ENCODE results near the gene AAGAB. TPM values are rescaled to one million over a fixed set of nuclear protein-coding genes. Genes with fewer than 3 reads are reported as not detected.

Gene AAGAB
- total RNA-seq, 1 donor from 2014 or later: 48.2 TPM

DNA sequence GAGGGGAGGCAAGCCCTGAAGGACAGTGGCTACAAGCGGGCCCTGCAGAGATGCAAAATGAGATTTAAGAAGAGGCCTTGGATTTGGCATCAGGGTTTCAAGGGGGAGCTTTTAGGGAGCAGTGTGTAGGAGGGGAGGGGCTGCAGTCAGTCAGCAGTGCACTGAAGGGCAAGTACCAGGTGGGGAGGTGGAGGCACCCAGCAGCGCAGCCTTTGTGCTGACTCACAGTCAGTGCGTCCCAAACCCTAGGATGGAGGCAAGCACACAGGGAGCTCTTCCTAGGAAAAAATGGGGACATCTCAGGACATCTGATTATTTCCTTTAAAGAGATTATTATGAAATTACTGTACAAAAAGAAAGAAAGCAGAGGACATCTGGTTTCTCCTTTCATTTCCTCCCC, 80.0 kb downstream of the AAGAB start:
- Histone ChIP-seq H3K36me3 (ENCODE audit: control insufficient read depth, insufficient read depth, low read length) (no peaks in the 10 kb centered on the region), H3K27me3 (ENCODE audit: control insufficient read depth, insufficient read depth, low read length) (no peaks in the 10 kb centered on the region), H3K4me3 (ENCODE audit: low read depth, low read length) (no peak overlapping the region)
- no peak for DNase-seq (ENCODE audit: low read depth)
- TF ChIP-seq, protein P1, sequence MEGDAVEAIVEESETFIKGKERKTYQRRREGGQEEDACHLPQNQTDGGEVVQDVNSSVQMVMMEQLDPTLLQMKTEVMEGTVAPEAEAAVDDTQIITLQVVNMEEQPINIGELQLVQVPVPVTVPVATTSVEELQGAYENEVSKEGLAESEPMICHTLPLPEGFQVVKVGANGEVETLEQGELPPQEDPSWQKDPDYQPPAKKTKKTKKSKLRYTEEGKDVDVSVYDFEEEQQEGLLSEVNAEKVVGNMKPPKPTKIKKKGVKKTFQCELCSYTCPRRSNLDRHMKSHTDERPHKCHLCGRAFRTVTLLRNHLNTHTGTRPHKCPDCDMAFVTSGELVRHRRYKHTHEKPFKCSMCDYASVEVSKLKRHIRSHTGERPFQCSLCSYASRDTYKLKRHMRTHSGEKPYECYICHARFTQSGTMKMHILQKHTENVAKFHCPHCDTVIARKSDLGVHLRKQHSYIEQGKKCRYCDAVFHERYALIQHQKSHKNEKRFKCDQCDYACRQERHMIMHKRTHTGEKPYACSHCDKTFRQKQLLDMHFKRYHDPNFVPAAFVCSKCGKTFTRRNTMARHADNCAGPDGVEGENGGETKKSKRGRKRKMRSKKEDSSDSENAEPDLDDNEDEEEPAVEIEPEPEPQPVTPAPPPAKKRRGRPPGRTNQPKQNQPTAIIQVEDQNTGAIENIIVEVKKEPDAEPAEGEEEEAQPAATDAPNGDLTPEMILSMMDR (IDR thresholded peaks at IDR 0.05; ENCODE audit: insufficient read depth, low read length, poor library complexity, severe bottlenecking): no peak

DNA sequence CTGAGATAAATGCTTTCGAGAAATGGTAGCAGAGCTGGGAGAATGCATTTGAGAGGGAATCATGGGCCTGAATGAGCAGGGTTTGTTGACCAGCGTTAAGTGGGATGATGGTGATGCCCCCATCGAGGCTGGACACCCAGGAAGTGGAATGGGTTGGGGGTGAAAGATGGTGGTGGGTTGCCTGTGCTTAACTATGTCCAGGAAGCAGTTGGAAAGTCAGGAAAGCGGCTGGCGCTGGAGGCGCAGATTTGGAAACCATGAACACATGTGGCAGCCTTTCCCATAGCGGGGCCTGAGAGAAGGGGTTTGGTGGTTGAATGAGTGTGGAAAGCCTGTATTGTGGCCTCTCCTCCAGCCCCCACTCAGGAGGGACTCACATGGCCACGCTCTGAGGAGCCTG, 80.7 kb downstream of the AAGAB start:
- Histone ChIP-seq H3K36me3 (ENCODE audit: control insufficient read depth, insufficient read depth, low read length) (no peaks in the 10 kb centered on the region), H3K4me3 (ENCODE audit: low read depth, low read length) (no peak overlapping the region), H3K27me3 (ENCODE audit: control insufficient read depth, insufficient read depth, low read length) (no peaks in the 10 kb centered on the region)
- TF ChIP-seq, protein P1 (IDR thresholded peaks at IDR 0.05; ENCODE audit: insufficient read depth, low read length, poor library complexity, severe bottlenecking): no peak
- DNase-seq (ENCODE audit: low read depth): no peak

DNA sequence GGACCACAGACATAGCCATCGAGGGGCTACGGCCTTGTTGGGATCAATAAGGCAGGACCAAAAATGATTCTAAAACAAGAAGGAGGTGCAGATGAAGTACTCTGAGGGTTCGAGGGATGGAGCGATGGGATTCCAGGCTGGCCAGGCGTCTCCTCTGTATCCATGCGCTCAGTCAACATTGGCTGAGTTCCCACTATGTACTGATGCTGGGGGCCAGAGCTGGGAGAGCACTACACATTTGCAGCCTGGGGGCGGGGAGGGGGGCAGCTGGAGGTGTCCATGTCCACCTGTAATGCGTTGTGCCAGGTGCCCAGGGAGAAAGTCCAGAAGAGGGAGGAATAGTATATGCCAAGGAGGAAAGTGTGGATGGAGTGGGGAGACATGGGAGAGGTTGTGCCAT, 81.5 kb downstream of the AAGAB start:
- Histone ChIP-seq H3K4me3 (ENCODE audit: low read depth, low read length) (no peak overlapping the region), H3K27me3 (ENCODE audit: control insufficient read depth, insufficient read depth, low read length) (no peaks in the 10 kb centered on the region), H3K36me3 (ENCODE audit: control insufficient read depth, insufficient read depth, low read length) (no peaks in the 10 kb centered on the region)
- TF ChIP-seq, protein P1 (IDR thresholded peaks at IDR 0.05; ENCODE audit: insufficient read depth, low read length, poor library complexity, severe bottlenecking): no peak
- DNase-seq (ENCODE audit: low read depth): no peak

DNA sequence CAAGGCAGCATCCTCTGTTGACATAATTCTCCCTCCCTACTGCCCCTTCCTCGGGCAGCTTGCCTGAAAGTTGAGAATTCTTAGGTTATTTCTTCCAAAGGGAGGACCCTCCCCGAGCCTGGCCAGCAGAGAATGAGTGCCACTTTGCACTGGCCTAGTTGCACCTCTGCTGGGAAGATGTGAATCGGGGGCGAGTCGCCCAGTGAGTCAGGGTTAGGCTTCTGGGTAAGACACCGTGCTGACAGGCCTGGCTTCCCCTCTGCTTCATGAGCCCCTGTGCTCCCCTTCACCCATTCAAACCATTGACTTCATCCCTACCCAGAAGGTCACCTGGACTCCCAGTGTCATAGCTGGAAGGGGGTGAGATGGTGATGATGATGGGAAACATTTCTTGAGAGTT, 82.3 kb downstream of the AAGAB start:
- Histone ChIP-seq H3K27me3 (ENCODE audit: control insufficient read depth, insufficient read depth, low read length) (no peaks in the 10 kb centered on the region), H3K36me3 (ENCODE audit: control insufficient read depth, insufficient read depth, low read length) (no peaks in the 10 kb centered on the region), H3K4me3 (ENCODE audit: low read depth, low read length) (no peak overlapping the region)
- DNase-seq (ENCODE audit: low read depth): no peak
- TF ChIP-seq, protein P1 (IDR thresholded peaks at IDR 0.05; ENCODE audit: insufficient read depth, low read length, poor library complexity, severe bottlenecking): no peak

DNA sequence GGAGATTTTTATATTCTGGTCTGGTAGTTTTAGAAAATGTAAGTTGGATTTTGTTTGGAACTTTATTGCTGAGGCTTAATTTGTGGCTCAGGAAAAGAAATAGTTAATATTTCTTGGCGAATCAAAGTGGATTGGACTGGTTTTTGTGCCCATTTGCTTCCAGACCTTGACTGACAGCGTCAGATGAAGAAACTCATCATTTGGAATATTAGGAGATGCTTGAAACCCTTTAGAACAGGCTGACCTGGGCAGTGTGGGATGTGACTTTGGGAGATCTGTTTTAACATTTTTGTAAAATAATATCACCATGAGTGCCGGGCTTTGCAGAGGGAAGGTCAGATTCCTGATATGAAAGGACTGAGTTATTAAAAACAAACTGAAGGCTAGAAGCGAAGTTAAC, 83.0 kb downstream of the AAGAB start:
- H3K36me3 ChIP-seq (ENCODE audit: control insufficient read depth, insufficient read depth, low read length): no peaks in the 10 kb centered on the region
- TF ChIP-seq, protein P1 (IDR thresholded peaks at IDR 0.05; ENCODE audit: insufficient read depth, low read length, poor library complexity, severe bottlenecking): no peak
- H3K4me3 ChIP-seq (ENCODE audit: low read depth, low read length): no peak overlapping the region
- DNase-seq (ENCODE audit: low read depth): no peak
- no peaks in the 10 kb centered on the region for H3K27me3 ChIP-seq (ENCODE audit: control insufficient read depth, insufficient read depth, low read length)

DNA sequence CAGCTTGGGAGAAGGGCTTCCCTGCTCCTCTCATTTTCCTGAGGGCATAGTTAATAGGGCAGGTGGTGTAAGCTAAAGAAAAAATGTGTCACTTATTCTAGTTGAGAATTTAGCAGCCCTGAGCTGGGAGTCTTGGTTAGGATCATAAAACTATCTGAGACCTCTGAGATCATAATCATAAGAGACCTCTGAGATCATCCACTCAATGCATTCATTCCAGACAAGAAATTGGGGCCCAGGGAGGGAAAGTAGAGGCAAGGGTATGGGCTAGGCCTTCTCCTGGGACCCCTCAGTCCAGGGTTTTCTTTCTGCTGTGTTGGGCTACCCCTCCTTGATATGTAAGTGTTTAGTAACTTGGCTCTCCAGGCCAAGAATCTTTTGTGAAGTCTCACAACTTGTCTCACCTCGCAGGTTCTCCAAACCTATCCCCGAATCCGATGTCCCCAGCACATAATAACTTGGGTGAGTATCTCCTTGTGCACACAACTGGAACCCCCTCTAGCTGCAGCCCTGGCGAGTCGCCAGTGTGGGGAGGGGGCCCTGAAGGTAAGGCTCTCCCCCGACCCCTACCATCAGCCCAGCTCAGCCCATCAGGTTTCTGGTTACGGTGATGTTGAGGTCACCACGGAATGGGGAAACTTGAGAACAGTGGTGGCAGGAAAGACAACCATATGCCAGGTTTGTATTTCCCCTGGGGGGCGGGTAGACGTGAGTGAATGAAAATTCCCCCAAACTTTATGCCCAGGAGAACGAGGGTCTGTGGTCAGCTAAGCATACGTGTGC, 84.1 kb downstream of the AAGAB start:
- Histone ChIP-seq H3K27me3 (ENCODE audit: control insufficient read depth, insufficient read depth, low read length) (no peaks in the 10 kb centered on the region), H3K4me3 (ENCODE audit: low read depth, low read length) (no peak overlapping the region), H3K36me3 (ENCODE audit: control insufficient read depth, insufficient read depth, low read length) (no peaks in the 10 kb centered on the region)
- DNase-seq (ENCODE audit: low read depth): no peak
- TF ChIP-seq, protein P1 (IDR thresholded peaks at IDR 0.05; ENCODE audit: insufficient read depth, low read length, poor library complexity, severe bottlenecking): no peak

Data from kidney epithelial cell (primary cell).